GM18508 (cell line): Measurements from ENCODE around the gene MIAT.

Experiments
- ATAC-seq: cut with Tn5 transposase; IDR thresholded peaks from one replicate; pipeline ENCODE4 v1.9.1; 2021; ENCODE audit warnings: moderate number of reproducible peaks; ENCODE audit not compliant: insufficient read depth, unreplicated experiment

MIAT gene

GRCh38 chr22:26718905-26719304, 61.5 kb downstream of the MIAT start:
- ATAC-seq: no peak

GRCh38 chr22:26722159-26722558, 64.8 kb downstream of the MIAT start:
- ATAC-seq: no peak

GRCh38 chr22:26724414-26724813, 67.0 kb downstream of the MIAT start:
- no peak for ATAC-seq

GRCh38 chr22:26725012-26725676, 67.8 kb downstream of the MIAT start:
- ATAC-seq: no peak
